ENCODE results near the gene MAP2K2.

Gene MAP2K2

GRCh38 chr19:4075373-4075772 lies 48.5 kb downstream of the MAP2K2 start:
- peak; percentile 56 for DNase-seq

- no peak for DNase-seq
These were observed 52.3 kb downstream of the MAP2K2 start for GRCh38 chr19:4071610-4072009.

DNA sequence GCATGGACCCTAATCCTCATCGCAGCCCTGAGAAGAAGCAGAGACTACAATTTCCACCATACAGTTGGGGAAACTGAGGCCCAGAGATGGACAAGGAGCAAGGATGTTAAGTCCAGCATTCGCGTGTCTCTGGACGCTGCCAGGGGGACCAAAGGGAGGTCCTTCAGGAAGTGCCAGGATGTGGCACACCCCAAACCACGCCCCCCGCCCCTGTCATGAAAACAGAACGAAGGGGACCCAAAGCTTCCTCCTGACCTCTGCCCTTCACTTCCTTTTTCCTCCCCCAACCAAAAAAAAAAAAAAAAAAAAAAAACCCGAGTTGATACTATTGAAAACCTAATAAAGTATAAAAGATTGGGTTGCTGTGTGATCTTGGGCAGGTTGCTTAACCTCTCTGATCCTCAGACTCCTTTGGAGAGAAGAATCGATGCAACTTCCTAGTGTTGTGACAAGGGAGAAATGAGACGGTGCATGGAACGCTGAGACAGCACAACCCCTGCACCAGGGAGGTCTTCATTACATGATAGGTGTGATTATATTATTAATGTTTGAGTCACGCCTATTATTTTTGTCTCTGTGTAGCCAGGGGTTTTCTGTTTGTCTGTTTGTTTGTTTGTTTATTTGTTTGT lies 54.5 kb downstream of the MAP2K2 start:
- peak; percentile 76 for DNase-seq

DNA sequence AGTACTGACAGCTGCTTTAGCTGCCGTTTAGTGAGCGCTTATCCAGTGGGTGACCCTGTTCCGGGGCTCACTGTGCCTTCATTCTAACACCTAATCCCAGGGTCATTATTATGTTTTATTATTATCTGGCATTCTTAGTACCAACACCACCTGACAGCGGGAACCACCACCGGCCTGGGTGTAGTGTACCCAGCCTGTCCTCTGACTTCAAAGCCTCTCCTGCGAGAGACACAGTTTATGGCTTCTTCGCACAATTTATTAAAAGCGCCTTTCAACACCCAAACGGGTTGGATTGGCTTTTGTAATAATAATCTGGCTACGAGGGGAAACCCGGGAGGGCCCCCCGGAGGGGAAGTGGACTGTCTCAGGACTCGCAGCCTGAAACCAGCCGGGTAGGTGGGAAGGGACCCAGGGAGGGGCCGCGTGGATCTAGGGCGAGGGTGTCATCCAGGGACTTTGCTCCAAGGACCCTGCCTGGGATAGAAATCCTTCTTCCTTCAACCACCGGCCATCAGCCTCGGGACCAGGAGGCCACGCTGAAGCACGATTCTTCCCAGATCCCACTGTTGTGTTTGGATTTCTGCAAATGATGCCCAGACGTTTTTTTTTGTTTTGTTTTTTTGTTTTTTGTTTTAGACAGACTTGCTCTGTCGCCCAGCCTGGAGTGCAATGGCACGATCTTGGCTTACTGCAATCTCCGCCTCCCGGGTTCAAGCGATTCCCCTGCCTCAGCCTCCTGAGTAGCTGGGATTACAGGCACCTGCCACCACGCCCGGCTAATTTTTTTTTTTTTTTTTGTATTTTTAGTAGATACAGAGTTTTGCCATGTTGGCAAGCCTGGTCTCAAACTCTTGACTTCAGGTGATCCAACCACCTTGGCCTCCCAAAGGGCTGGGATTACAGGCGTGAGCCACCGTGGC lies 55.6 kb downstream of the MAP2K2 start:
- DNase-seq, result peak; percentile 49

DNA sequence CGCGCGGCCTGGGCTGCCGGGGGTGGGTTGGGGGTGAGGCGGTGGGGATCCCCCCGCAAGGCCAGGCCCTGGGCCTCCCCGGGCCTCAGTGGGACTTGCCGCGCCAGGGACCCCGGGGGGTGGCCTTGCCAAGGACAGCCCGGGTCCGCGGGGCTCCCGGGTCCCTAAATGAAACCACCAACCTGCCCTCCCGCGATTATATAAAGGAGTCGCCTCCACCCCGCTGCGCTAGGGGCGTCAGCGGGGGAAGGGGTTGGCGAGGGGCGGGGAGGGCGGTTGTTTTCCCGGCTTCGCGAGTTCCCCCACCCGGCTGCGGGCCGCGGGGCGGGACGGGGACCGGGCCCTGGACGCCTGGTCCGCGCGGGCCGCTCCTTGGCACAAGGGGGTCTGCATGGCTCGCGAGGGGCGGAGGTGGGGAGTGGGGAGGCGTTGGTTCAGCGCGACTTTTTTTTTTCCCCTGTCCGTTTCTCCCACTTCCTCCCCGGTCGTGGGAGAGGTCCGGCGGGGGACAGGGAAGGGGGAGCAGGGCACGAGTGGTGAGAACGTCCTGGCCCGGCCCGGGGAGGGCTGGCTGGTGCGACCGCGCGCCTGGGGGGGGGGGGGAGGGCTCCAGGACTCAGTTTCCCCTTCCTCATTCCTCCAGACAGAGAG lies 56.4 kb downstream of the MAP2K2 start:
- DNase-seq, result peak; percentile 89

GRCh38 chr19:4066682-4067395 lies 57.1 kb downstream of the MAP2K2 start, which contains the start of gene ZBTB7A:
TSS of gene ZBTB7A (minus strand) at chr19:4066899. CDS start at chr19:4055232, 11,667 bp downstream.
- peak; percentile 96 for DNase-seq

DNA sequence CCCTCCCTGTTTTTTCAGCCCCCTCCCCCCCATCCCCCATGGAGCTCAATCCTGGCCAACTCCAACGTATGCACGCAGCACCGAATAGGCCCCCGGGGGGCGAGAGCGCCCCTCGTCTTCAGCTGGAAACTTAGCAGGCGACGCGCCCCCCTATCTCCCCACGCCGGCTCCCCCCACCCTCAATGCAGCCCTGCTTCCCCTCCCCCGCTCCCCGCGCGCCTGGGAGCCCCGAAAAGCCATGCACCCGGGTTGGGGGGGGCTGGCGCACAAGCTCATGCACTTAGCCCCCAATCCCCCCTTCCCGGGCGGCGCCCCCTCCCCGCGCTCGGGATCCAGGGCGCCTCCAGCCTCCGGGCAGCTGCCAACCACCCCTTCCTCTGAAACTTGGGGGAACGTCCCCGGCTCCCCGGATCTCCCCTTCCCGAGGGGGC lies 57.7 kb downstream of the MAP2K2 start:
- DNase-seq, result no peak

- peak; percentile 97 for DNase-seq
These were observed 58.3 kb downstream of the MAP2K2 start for GRCh38 chr19:4065430-4066175.

- DNase-seq, result peak; percentile 62
These were observed 59.2 kb downstream of the MAP2K2 start for GRCh38 chr19:4064496-4065260.

DNA sequence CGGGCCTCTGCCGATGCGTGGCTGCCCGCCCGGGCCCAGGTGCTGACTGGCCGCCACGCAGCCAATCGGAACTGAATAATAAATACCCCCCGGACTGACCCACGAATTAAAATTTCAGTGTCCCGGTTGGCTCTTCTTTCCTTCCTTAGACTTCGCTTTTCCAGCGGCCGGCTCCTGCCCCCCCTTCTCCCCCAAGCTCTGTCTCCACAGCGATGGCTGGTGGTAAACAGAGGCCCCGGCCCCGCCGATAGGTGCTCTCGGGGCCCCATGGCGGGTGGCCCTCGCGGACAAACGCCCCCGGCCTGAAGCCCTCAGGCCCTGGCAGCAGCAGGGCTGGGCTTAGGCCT lies 59.8 kb downstream of the MAP2K2 start:
- DNase-seq, result no peak

DNA sequence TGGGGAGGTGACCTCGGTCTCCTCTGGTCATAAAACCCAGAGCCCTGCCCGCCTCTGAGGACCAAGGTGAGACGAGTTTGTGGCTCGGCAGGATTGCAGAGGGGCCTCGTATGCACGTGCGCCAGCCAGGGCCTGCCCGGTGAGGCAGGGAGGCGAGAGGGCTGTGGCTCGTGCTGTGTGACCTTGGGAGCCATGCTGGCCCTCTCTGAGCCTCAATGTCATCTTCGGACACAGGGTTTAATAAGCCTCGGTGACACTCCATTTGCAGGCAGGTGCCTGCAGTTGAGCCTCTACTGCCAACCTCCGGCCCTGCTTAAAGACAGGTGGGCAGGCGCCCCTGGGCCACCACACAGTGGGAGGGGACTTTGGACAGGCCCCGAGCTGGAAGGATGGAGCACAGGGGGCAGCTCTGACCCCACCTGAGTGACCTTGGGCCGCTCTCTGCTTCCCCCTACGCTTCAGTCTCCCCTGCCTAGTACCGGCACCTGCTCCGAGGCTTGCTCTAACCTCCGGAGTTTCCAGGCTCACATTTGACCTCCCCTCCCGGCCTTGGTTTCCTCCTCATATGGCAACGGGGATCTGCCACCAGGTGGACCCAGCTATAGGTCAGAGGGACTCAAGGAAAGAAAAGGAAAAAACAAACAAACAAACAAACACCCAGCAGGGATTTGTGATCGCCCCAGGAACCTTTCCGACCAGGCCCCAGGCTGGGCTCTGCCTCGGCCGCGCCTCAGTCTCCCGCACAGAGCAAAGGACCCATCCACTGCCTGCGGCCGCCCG lies 60.4 kb downstream of the MAP2K2 start:
- no peak for DNase-seq

DNA sequence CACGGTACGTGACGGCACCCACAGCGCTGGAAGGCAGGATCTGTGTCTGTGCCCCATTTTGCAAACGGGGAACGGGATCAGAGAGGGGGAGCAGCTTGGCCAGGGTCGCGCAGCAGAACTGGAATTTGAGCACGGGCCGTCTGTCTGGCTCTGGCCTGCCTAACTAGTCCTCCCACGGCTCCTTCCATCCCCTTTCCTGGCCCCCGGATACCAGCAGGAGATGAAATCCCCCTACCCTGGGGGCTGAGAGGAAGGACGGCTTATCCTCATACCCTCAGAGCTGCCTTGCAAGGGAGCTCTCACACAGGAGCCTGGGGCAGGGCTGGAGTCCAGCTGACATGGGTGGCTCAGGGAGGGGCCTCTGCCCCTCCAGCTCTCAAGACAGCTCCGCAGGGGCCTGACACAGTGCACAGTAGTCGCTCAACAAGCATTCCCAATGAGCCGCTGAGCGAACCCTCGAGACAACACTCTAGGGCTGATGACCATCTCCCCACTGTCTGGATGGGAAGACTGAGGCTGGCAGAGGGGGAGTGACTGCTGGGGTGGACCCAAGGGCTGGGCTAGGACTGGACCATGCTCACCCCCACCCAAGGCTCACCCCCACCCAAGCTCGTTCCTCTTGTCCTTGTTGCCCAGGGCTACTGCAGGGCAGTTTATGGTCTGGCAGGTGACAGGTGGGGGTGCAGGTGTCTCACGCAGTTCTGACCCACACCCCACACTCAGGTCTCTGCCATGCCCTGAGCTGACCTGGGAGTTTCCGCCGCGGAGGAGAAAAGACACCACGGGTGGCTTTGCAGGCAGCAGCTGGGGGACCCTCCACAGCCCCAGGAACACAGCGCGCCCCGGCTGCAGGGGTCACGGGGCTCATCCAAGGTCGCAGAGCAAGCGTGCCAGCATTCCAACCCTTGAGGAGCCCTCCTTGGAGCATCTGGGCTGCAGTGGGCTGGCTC lies 61.2 kb downstream of the MAP2K2 start:
- no peak for DNase-seq

DNA sequence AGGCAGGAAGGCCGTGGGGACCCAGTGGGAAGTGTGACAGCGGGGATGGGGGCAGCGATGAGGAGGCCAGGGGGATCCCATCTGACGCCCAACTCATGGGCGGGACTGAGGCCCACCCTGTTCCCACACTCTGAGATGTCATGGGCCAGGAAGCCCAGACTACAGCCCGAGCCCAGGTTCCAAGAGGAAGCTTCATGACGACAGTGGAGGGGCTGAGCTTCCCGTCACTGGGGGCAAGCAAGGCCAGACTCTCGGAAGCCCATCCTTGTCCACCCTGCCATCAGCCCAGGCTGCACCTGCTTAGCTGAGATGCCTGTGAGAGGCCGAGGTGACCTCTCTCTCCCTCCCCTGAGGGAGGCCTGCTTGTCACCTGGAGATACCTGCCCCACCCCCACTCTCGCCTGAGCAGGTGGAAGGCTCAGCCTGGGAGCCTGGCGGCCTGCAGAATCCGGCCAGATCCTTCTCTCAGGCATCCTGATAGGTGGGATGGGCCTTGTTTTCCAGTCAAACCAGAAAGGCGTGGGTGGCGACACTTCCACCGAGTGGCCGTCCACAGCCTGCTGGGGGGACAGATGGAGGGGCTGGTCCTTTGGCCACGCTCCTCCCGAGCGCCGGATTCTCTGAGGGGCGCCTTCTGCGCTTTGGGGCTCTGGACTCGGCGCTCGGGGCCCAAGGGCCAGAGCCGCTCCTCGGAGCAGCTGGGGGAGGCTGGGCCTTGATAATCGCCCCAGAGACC lies 62.1 kb downstream of the MAP2K2 start:
- no peak for DNase-seq

DNA sequence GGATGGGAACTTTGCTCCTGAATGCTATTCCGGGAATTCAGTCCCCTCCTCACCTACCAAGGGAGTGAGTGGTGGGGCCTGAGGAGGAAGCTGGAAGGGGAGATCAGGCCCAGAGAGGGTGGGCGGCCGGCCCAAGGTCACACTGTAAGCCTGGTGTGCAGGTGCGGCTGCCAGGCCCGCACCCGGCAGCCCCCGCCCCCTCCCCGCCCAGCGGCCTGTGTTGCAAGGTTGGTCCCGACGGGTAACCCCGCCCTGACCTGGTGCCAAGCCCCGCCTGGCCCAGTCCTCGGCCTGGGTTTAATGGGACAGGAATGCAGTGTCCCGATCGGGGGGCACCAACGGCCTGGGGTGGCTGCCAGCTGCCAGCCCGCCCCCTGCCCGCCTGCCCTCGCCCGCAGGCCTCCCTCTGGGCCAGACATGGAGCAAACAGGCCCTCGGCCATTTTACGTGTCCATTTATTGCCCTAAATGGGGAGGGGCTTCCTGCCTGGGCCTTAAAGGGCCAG lies 62.7 kb downstream of the MAP2K2 start:
- peak; percentile 52 for DNase-seq

DNA sequence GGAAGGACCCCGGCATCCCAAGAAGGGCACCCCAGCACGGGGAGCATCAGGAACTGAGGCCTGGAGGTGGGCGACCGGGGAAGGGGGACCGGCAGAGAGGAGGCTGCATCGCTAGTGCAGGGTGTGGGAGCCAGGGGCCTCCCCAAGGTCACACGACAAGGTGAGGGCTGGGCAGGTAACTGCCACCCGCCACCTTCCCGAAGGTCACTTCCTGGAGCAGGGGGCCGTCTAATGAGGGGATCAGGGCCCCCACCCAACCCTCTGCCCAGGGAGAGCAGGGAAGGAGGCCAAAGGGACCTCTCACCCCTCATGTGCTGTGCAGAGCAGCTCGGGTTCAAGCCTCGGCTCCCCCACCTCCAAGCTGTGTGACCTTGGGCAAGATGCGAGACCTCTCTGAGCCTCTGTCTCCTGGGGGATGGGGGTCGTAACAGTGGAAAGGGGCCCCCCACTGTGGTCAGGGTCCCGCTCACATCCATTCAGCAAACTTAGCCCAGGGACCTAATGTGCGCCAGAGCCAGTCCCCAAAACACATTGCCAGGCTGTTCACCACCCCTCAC lies 63.2 kb downstream of the MAP2K2 start:
- no peak for DNase-seq

DNA sequence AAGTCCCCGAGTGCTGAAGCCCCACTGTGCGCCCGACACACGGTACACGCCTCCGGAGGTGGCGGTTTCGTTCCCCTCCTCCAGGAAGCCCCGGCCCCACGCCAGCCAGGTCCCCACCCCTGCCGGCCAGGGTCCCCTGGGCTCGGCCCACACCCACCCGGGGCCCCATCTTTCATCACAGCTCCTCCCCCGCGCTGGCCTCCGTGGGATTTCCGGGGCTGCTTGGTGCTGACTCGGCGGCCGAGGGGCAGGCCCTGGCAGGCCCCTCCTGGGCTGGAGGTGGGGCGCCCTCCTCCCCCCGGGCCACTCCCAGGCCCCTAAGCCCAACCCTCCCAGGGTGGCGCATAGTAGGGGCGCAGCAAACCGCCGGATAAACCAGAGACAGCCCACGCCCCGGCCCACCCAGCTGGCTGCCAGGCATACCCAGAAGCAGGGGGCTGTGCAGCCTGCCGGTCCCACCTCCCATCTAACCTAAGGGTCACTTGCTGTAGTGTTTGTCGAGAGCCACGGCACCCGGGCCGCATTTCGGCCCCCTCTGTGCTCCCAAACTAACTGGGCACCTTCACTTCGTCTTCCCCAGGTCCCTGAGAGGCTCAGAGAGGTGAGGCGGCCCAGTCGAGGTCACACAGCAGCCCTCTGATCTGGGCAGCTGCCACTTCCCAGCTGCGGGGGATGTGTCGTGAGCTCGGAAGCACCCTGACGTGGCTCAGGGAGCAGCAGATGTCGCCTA lies 63.9 kb downstream of the MAP2K2 start:
- DNase-seq, result no peak

DNA sequence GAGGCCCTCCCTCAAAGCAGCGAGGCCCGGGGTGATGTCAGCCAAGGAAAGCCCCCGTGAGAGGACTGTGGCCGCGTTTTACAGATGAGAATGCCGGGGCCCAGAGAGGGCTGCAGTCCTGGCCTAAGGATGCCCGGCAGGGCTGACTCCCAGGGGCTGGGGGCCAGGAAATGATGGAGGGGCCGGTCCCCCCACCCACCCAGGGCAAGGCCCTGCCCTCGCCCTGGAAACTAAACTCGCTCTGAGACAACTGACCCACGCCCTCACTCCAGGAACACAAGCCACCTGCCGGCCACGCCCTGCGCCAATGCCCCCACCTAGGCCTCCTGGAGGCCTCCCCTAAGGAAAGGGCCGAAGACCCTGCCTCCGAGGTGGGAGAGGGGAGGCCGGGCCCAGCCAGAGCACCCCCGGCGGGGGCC lies 64.5 kb downstream of the MAP2K2 start:
- DNase-seq, result no peak

All from hematopoietic multipotent progenitor cell treated with erythropoietin and hydrocortisone succinate and interleukin-3 and kit ligand, for 6 days (in vitro differentiated cells).